Skin of body (tissue), 2 donors: Measurements from ENCODE around the gene PPCDC. TPM values are rescaled to one million over a fixed set of nuclear protein-coding genes. Genes with fewer than 3 reads are reported as not detected.

Source experiments
- DNase-seq: peaks from one replicate; lab custom pipeline; 2025; lab: John Stamatoyannopoulos, UW
- total RNA-seq: library from RNA; depleted of rRNA; stranded (reverse); fragments of >200 nt; gene quantifications from one replicate; pipeline ENCODE4 v1.2.3, GENCODE V29; 2014

Gene PPCDC
- total RNA-seq: 10.8 TPM

DNA sequence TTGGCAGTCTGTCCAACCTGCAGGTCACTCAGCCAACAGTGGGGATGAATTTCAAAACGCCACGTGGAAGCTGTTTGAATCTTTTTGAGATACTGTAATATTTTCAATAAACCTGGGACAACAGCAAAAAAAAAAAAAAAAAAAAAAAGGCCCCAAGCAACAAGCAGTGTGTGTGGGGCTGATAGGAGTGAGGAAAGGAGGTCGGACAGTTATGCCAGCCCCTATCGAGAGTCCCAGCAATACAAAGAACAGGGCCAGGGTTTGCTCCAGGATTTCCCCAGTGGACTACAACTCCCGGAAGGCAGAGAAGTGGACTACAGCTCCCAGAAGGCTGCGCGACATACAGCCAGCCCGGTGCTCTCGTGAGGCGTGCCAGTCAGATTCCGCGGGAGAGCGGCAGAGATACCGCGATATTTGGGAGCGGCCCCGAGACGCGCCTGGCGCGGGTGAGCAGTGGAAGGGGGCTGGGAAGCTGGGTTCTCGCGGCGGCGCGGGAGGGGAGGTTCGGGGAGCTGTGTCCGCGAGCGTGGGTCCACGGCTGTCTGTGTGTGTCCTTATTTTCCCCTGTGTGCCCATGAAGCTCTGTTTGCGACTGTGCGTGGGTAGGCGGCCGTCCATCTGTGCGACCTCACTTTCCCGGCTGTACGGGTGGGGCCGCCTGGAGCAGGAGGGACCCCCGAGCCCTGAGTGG lies at the start of gene PPCDC:
Gene PPCDC (plus strand): TSS at position 410 of the 691 bp plus-strand sequence. CDS start 4,729 bp downstream, outside the sequence.
- DNase-seq: peak; percentile 97

DNA sequence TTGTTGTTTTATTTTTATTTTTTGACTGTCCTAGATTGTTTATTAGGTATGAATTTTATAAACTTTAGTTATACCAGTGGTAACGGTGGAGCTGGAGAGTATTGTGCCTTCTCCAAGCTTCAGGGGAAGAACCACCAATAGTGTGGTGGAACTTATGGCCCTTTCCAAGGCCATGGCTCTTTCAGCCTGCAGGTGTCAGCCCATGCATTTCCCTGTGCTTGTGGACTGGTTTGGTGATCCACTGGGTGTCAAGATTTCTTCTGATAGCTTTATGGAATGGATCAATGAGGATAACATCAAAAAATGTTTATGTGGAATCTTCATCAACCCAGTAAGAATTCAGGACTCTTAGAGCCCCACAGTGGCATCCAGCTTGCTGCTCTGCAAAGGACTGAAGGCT lies 47.2 kb upstream of the PPCDC start:
- no peak for DNase-seq

DNA sequence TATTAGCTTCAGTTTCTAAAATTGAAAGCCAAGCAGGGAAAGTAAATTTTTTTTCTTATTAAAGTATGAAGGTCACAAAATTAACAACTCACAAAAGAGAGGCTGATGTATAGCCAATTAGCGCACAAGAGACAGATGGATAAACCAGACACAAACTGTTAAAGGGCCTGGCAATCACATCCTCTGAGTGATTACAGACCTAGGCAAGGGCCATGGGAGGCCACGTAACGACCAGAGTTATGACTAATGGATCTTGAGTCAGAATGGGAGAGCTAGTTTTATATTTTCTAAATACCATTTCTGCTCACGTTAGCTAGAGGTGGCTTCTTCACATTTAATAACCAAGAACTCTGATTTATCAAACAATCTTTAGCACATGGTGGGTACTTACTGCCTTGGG lies 45.8 kb upstream of the PPCDC start:
- no peak for DNase-seq

DNA sequence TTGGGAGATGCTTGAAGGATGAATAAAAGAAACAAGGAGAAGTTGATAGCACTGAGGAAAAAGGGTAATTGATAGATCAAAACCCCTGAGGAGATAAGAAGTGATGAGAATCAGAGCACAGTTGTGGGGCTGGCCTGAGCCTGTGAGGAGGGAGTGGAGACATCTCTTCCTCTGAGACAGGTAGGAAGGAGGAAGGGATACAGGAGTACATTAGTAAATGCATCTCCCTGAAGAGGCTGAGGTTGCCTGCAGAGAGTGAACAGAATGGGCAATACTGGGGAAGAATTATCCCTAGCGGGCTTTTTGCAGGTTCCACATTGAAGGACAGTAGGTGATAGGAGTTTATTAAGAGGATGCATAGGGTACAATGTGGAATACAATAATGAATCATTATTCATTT lies 45.3 kb upstream of the PPCDC start:
- DNase-seq: no peak

DNA sequence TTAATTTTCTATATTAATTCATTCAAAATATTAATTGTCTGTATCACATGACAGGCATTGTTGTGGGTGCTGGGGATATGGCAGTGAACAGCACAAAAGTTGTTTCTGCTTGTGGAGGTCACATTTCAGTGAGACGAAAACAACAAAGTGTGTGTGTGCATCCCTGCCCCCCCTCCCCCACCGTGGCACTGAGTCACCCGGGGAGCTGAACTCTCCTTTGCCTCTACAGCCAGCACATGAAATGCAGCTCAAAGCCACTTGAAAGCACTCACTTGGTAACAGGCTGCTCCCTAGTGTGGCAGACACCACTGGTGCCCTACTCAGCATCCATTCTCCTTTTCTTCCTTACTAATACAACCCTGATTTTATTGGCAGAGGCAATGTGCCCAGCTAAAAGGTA lies 44.9 kb upstream of the PPCDC start:
- no peak for DNase-seq

DNA sequence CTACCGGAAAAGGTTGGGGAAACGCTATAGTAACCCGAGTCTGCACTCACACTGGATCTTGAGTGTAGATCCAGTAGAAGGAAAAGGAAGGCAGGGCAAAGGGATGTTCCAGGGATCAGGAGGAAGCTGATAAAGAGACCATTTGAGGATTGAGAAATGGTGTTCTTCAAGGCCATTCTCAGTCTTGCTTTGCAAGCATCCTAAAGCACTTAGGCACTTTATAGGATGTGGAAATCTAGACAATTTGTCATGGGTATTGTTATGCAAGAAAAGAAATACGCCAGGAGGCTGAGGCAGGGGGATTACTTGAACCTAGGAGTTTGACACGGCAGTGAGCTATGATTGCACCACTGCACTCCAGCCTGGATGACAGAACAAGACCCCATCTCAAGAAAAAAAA lies 41.2 kb upstream of the PPCDC start:
- DNase-seq: no peak

- DNase-seq: no peak
Measured at GRCh38 chr15:74983725-74984231, 39.6 kb upstream of the PPCDC start.

GRCh38 chr15:74988007-74988800 lies 35.2 kb upstream of the PPCDC start:
- DNase-seq: no peak

GRCh38 chr15:74989527-74989926 lies 33.9 kb upstream of the PPCDC start:
- DNase-seq: no peak

DNA sequence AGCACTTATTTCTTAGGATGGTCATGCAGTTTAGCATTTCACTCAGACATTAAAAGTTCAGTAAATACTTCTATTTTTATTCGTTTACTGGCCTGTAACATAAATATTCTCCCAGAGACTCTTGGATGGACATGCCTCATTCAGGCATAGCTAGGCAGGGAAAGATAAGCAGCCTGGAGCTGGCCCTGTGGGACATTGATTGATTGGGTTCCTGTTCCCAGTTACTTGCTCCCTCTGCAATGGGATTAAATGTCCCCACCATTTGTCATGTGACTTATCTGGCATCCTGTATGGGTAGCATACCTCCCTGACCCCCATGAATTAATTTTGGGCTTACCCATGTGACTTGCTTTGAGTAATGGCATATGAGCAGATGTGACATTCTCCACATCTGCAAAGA lies 30.8 kb upstream of the PPCDC start:
- DNase-seq: no peak

GRCh38 chr15:74994236-74994635 lies 29.2 kb upstream of the PPCDC start:
- DNase-seq: no peak

- no peak for DNase-seq
Measured at GRCh38 chr15:74994685-74995084, 28.7 kb upstream of the PPCDC start.

GRCh38 chr15:74995182-74995778 lies 28.1 kb upstream of the PPCDC start, which contains the start of gene SCAMP5:
Gene SCAMP5 (plus strand): TSS chr15:74995563. CDS start chr15:75011840, 16,277 bp downstream.
- DNase-seq: peak; percentile 88

- no peak for DNase-seq
Measured at GRCh38 chr15:74995779-74996765, 27.3 kb upstream of the PPCDC start.

DNA sequence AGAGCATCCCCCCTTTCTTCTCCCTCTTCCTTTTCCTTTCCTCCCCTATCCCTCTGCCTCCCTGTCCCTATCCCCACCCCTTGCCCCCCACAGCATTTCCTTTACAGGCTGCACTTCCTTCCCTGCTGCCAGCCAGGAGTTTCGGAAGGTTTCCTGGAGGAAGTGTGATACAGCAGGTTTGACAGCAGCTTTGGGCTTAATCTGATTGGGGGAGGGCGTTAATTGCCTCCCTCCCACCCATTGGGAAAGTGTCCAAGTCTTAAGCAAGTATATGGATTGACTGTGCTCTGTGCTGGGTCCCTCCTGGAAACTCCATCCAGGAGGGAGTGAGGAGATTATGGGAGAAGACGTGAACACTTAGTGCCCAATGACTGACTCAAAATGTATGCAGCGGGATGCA lies 26.2 kb upstream of the PPCDC start:
- no peak for DNase-seq

DNA sequence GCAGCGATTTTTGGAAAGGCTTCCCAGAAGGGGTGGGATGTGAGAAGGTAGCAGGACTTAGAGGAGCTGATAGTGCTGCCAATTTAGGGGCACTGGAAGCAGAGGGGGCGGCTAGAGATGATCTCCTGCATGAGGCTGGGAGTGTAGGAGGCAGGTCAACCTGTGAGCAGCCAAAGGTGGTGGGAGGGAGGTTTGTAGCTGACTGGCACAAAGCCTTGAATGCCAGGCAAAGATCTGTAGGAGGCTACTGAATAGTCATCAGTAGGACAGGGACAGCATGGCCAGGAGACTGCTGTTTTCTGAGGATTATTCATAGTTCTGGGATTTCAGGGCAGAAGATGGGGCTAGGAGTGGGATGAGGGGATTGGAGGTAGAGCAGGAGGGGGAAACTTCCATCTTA lies 25.8 kb upstream of the PPCDC start:
- DNase-seq: no peak

- no peak for DNase-seq
Measured at GRCh38 chr15:75001310-75001709, 22.1 kb upstream of the PPCDC start.

- DNase-seq: no peak
Measured at GRCh38 chr15:75002398-75002797, 21.0 kb upstream of the PPCDC start.

GRCh38 chr15:75007216-75007615 lies 16.2 kb upstream of the PPCDC start:
- no peak for DNase-seq

GRCh38 chr15:75008221-75008625 lies 15.2 kb upstream of the PPCDC start:
- DNase-seq: no peak
